ENCODE measurements around the gene ITGB6.

- no peak for TF ChIP-seq CTCF (IDR thresholded peaks at IDR 0.05)
- TF ChIP-seq POLR2AphosphoS5 (IDR thresholded peaks at IDR 0.05): peak; percentile 60
Measured at GRCh38 chr2:160205505-160205904, 5.4 kb upstream of the ITGB6 start.
